ENCODE data around the gene TTC12.

Gene TTC12

DNA sequence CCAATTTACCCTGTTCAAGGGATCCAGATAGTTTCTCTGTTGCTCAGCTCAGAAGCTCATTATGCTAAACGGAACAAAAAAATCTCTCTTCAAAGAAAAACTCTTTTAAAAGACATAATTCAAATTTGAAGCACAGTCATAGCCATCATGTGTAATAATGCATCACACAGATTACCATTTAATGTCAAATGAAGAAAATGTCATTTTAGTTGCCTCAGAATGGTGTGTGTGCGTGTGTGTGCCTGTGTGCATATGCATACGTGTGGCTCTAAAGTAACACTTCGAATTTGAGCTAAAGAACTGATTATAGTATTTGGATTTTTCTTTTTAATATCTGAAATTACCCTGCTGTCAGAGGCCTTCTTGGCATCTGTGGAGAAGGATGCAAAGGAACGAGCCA lies 9.9 kb downstream of the TTC12 start:
- no peak for DNase-seq (ENCODE audit: low read depth)

DNA sequence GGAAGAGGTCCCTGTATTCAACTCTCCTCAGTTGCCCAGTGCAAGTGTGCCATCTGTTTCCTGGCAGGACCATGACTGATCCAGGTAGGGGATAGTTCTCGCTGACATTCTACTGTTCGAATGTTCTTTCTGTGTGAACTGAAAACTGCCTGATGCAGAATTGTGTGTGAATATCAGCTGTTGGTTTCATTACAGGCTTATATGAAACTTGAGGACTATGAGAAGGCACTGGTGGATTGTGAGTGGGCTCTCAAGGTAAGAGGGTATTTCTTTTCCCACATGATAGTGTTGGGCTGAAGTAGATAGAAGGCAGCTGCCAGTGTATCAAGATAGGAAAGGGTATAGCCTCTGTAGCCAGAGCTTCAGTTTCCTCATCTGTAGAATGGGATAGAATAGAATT lies 15.3 kb downstream of the TTC12 start:
- no peak for DNase-seq (ENCODE audit: low read depth)

DNA sequence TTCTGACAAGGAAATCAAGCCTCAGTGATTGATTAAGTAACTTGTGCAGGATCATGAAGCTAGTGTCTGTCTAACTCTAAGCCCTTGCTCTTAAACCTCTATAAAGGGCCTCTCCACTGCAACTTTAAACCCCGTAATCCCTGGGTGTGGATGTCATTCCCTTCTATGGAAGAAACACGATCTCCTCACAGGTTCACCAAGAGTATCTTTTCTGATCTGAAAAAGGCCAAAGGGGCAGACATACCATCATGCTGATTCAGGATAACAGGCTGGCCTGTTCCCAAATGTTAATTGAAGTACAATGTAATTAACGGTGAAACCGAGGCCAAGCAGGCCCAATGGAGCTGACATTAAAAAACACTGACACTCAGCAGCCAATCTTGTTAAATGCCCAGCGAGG lies 17.1 kb downstream of the TTC12 start:
- no peak for DNase-seq (ENCODE audit: low read depth)

DNA sequence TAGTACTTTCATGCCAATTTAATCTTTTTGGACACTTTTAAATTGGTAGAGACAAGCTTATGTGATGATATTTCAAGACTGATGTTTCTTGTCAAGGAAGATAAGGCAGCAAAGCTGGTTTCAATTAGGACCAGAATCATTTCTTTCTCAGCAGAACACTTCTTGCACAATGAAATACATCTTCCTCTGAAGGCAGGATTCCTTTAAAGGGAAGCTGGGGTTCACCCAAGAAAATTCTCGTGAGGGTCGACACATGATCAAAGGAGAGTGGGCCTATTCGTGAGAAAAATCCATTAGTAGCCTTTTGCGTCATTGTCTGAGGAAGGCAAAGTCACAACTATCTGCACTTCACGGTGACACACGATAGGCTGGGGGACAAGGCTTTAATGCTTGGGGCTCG lies 17.6 kb downstream of the TTC12 start:
- no peak for DNase-seq (ENCODE audit: low read depth)

DNA sequence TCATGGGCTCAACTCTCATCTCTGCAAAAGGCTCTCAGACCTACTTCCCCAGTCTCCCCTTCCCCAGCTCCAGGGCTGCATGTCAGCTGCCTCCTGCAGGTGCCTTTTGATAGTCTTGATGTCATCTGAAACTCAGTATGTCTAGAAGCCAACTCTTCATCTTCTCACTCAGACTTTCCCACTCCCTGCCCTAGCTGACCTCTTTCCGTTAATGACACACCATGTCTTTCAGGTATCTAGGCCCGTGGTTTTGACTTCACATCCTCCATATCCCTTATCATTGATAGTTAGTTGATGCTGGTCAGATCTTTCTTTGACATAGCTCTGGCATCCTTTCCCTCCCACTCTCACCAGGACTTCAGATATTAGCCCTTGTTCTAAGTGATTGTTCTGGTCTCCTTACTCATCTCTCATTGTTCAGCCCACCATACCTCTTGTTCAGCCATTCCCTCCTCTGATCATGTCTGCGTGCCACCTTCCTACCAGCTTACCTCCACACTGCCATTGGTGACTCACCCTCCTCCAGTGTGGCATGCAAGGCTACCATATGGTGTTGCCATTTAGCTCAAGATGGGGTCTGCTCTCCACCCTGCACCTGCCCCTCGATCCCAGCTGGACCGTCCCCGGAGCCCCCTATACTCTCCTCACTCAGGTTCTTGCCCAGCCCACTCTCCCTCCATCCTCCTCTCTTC lies 18.4 kb downstream of the TTC12 start:
- no peak for DNase-seq (ENCODE audit: low read depth)

DNA sequence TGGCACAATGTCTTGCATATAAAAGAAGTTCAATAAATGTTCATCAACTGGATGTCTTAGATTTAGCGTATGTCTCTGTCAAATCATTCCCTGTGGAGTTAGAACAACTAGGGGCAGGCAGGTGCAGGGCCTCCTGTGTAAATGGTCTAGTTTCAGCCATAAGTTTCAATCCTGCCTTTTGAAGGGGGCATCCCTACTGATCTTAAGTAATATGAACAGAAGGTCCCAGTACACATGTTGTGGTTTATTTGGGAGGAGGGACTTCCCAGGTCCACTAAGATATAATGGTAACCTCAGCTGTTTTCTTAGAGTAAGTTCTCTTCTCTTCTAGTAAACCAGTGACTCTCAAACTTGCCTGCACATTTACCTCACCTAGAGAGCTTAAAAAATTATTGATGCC lies 19.8 kb downstream of the TTC12 start:
- no peak for DNase-seq (ENCODE audit: low read depth)

DNA sequence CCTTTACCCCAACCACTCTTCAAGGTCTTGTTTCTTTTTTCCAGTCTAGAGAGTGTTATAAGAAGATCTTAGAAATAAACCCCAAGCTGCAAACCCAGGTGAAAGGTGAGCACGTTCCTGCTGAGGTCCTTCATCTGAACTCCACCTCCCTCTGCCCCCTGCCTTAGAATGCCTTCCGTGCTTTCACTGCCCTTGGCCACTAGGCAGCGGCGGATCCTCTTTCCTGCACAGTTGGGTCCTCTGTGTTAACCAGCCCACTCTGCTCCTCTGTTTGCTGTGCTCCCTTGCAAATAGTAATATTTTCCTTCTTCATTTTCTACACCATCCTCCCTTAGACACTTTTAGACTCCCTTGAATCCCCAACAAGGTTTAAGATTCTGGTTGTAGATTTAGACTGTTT lies 24.3 kb downstream of the TTC12 start:
- no peak for DNase-seq (ENCODE audit: low read depth)

DNA sequence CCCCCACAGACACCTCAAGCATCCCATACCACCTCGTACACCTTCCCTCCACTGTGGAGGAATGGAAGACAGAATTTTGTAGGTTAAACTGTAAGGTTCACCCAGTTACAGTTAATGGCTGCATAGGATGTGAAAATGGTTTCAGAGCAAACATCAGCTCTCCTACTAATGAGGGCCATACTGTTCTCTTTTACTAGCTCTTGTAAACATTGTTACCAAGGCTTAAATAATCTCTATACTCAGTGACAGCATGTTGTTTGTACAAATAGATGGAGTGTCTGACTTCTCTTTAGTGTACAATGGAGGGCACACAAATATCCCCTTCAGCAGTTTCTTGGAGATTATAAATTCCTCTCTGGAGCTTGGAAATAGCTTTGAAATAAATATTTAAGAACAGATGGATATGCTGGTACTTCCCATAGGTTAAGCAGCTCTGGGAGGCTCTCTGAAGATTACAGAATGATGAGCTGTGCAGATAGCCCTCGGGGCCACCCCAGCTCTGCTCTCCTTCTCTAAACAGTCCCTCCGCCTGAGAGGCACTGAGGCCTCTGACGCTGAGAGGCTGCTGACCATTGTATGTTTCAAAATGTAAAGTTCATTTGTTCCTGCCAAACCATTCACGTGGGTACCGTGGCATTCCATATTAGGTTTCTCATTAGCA lies 25.7 kb downstream of the TTC12 start:
- DNase-seq (ENCODE audit: low read depth): no peak

DNA sequence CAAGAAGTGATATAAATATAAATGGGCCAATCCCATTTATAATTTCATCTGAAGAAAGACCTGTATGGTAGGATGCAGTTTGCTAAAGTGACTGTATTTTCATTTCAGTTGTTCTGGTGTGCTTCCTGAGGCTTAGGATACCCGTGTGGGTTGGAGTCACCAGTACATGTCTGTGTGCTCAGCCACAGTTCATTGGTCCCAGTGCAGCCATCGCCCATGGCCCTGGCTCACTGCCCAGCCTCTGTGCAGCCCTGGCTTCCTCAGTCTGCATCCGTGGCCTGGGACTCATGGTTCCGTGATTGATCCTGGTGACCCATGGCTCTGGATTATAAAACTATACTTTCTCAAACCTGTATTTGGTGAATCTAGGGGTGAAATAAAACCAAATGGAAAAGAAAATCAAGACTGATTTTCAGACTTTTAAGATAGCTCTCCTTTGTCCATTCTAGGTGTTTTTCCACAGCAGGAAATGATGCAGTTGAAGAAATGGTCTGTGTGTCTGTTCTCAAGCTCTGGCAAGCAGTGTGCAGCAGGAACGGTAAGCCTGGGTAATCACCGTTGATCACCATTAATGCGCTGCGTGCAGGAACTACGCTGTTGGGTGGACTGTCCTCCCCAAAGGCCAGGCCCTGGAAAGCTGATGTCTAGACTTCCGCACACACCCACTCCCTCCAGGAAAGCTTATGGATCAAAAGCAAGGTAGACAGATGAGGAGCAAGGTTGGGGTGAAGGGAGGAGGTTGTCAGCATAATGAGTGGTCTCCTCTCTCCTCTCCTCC lies 27.2 kb downstream of the TTC12 start:
- DNase-seq (ENCODE audit: low read depth): no peak

DNA sequence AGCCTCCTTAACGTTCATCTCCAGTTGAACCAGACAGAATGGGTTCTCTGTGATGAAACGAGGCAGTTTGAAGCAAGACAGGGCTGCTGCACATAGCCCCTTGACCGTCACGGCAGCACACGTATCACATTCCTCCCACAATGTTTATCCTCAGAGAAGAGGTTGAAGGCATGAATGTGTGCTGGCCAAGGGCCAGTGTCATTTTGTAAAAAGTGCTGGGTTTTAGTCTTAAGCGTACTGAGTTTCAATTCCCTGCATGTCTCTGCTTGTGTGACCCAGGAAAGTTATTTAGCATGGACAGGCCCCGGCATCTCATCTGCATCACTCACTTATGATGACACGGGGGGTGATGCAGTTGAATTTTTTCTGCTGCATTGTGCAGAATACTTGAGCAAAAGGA lies 31.6 kb downstream of the TTC12 start:
- no peak for DNase-seq (ENCODE audit: low read depth)

DNA sequence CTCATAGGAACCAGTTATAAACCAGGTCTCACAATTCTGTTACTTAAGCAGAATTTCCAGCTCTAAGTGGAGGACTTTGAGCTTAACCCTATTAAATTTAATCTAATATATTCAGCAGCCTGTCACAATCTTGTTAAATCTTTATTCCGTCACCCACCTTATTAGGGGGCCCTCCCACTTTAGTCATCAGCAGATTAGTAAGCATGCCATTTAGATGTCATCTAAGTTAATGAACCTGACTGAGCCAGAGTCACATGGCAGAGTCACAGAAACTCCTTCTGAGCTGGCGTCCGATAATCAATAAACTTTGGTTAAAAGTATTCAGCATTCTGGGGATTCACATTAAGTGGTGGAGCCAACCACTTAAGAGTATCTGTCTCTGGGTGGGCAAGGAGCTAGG lies 35.1 kb downstream of the TTC12 start:
- no peak for DNase-seq (ENCODE audit: low read depth)

DNA sequence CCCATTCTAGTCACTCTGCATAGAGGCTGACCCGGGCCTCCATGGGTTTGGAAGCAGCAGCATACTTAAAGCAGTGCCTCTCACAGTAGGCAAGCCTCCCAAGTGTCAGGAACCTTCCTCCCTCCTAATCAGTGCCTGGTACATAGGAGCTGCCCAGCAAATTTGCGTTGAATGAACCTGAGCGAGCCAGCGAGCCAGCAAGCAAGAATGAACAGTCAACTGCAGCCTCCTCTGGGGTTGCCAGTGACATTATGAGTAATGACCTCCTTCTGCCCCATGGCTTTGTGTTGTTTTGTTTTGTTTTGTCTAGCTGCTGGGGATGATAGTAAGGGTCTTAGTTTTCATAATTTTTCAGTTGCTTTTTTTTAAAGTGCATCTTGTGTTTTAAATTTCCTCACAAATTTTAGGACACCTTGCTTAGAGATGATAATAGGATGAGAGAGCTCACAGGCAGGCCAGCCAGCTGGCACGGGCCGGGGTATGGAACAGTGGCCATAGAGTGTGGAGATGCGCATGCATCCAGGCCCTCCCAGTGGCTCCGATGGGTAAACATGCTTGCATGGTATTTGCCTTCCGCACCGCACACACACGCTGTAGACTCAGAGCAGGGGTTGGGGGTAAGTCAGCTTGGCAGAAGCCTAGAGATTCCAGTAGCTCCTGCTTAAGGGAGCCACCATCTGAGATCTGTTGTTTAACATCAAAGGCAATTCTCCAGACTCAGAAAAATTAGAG lies 36.1 kb downstream of the TTC12 start:
- no peak for DNase-seq (ENCODE audit: low read depth)

DNA sequence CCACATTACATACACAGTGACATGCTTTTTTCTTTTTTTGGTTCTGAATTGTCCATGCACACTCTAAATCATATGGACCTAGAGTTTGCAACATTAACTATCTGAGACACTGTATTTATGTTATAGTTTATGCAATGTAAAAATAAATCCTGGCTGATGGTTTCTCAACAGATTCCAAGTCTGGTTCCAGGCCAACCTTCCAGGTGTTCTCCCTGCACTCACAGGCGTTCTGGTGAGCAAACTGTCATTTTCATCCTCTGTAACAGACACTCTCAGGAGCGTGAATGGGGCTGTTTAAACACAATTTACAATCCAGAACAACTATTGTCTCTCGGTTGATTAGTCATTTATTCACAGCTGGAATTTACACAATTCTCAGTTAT lies 36.7 kb downstream of the TTC12 start:
- no peak for DNase-seq (ENCODE audit: low read depth)

DNA sequence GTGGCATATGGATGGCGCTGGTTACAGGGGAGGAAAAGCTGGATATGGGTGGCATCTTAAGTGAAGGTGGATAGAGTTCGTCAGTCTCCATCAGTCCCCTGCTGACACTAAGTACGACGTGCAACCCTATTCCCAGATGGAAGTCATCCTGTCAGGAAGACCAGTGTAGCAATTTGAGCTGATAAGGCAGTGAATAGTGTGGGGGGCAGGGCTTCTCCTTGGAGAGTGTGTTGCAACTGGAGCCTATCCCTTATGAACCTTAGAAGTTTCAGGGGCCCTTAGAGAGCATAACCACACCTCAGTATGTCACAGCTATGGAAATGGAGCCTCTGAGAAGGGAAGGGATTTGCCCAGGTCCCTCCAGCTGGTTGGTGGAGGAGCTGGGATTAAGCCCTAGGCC lies 37.1 kb downstream of the TTC12 start:
- no peak for DNase-seq (ENCODE audit: low read depth)

DNA sequence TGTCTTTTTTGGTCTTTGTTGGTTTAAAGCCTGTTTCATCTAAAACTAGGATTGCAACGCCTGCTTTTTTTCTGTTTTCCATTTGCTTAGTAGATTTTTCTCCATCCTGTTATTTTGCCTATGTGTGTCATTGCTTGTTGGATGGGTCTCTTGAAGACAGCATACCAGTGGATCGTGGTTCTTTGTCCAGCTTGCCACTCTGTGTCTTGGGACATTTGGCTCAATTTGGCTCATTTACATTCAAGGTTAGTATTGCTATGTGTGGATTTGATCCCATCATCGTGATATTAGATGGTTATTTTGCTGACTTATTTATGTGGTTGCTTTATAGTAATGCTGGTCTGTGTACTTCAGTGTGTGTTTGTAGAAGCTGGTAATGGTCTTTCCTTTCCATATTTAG lies 41.8 kb downstream of the TTC12 start:
- DNase-seq (ENCODE audit: low read depth): no peak

DNA sequence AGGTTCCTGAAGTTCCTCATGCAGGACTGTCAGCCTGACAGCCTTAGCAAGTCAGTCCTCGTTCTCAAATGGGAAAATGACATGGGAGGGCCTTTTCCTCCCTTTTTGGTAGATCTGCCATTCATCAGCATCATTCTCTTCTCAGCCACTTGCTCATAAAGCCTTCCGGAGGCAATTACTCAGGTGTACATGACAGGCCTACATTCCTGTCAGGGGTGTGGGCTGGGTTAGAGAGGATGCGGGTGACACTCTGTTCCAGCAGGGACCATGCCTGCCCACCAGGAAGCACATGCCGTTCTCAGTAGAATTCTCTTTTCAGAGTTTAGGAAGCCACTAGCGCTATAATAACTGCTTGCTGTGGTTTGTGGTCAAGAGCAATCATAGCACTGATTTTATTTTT lies 49.0 kb downstream of the TTC12 start:
- DNase-seq (ENCODE audit: low read depth): no peak

DNA sequence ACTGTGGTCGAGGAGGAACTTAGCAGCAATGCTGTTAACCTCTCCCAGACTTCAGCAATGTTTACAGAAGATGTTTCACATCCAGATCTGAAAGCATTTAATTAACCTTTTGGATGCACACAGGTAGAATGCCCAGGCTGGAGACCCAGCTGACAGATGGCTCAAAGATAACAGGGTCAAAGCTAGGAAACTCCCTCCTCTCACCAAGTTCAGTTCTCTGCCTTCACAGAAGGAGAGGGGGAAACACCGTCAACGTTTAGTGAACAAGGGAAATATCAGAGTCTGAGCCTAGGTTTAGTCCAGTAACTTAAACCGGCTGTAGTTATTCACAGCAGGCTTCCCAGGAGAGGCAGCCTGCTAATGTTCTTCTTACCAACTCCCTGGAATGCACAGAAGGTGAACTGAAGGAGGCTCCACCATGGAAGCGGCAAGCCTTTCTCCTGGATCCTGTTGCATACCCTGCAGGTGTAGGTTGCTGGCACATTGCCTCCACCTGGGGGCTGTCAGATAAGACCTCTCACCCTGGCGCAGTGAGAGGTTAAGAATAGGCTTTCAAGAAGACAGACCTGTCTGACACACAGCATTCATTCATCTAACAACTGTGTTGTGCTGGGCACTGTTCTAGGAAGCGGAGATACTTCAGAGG lies 49.7 kb downstream of the TTC12 start:
- DNase-seq (ENCODE audit: low read depth): no peak

DNA sequence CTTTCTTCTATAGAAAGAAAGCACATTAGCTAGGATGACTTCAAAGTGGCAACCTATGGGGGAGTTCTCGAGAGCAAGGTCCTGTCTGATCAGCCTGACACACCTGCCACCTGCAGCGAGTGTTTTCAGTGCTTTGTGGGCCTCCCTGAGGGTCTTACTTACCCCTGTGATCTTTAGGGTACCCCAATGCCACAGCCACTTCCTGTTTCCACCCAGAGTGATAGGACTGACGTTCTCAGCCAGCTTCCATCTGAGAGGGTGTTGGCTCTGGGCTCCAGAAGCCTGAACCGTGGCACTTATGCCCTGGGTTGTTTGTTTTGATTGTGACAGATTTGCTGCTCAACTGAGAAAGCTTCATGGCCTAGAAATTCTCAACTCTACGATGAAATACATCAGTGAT lies 51.5 kb downstream of the TTC12 start:
- no peak for DNase-seq (ENCODE audit: low read depth)

DNA sequence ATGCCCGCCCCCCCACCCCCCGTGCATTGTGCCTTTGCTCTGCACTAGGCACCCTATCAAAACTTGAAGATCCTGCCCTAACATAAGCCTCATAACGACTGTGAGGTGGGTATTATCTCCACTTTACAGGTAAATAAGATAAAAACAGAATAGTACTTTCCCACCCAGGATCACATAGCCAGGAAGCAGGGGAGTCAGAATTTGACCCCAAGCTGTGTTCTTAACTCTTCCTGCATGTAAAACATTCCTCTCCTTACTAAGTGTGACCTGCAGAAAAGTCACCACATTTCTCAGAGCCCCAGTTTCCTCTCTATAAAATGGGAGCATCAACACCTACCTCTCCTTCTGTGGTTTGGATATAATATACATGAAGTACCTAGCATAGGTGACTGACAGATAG lies 55.0 kb downstream of the TTC12 start:
- no peak for DNase-seq (ENCODE audit: low read depth)

DNA sequence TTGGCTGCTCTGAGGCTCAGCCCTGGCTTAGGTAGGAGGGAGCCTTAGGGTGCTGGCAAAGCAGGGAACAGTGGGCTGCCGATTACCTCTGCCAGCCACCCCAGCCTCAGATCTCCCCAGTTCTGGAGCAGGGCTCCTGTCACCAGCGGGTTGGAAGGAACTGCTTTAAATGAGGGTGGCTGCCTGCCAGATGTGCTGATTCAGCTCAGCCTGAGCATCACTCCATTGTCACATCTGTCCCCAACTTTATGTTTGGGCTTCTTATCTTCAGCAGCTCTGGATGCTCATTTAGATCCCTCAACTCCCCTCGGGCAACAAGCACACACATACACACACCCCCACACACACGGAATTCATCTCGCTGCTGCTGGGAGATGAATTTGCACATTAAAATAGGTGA lies 56.3 kb downstream of the TTC12 start:
- DNase-seq (ENCODE audit: low read depth): no peak

DNA sequence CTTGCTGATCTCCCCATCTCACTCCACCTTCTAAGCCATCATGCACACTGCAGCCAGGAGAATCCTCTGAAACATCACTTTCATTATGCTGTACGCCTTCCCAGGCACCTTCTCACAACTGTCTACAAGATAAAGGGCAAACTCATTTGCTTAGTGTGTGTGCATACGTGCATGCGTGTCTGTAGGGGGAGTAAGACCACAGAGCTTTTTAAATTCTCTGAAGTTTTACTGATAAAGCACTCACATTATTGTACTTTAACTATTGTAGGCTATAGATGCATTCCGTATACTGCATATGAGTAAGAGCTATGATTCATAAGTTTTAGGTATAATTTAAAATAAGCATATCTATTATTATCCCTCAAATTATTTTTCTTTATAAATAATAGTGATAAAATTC lies 57.9 kb downstream of the TTC12 start:
- DNase-seq (ENCODE audit: low read depth): no peak

DNA sequence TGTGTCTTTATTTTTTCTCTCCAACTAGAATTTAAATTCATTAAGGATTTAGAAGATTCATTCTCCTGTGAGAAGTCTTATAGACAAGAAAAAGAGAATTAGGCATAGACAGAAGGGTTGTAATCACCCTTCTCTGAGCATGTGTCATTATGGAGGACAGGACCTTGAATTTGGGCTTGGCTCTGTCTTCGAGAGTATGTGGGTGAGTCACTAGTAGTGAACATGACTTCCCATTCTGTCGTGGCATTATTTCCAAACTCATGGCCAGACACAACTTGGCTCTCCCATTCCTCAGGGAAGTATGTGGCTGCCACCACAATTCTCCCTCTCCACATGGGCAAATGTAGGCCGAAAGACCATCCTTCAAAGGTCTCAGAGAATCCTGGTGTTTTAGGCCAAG lies 58.9 kb downstream of the TTC12 start:
- no peak for DNase-seq (ENCODE audit: low read depth)

All from non-pigmented ciliary epithelial cell (primary cell).